HEK293 (cell line): ENCODE data around the gene TBCE.

ENCODE experiments used
- CTCF ChIA-PET: fragments of 350-600 bp; formaldehyde crosslinking; extraction: SDS; loops from one replicate; lab custom pipeline; 2021; ENCODE audit warnings: antibody characterized with exemption; lab: Yijun Ruan, JAX
- POLR2A ChIA-PET: fragments of 300-600 bp; formaldehyde crosslinking; extraction: SDS; loops from one replicate; lab custom pipeline; 2020; ENCODE audit warnings: antibody characterized with exemption, inconsistent platforms; lab: Yijun Ruan, JAX
- H3K27ac ChIP-seq: fragments of 200-500 bp; sonication (Bioruptor generic); 2 replicates; pipeline ENCODE4 v1.5.1; 2014; ENCODE audit warnings: low read depth, low read length, control low read depth, inconsistent platforms; ENCODE audit errors: extremely low read depth
- H3K36me3 ChIP-seq, 2 experiments: fragments of 200-500 bp in 1 of 2; sonication (Bioruptor generic) in 1 of 2; 1 replicate in 1 of 2; 2 replicates in 1 of 2; pipeline ENCODE4 v1.5.1; 2014 to 2017; ENCODE audit warnings: inconsistent platforms in 2 of 2, low read length in 2 of 2; ENCODE audit not compliant: control insufficient read depth in 2 of 2, insufficient read depth in 1 of 2
- H3K4me1 ChIP-seq: fragments of 200-500 bp; sonication (Bioruptor generic); 2 replicates; pipeline ENCODE4 v1.5.1; 2014; ENCODE audit warnings: mild to moderate bottlenecking, low read length, inconsistent platforms; ENCODE audit not compliant: control insufficient read depth, insufficient read depth
- H3K4me3 ChIP-seq: 2 replicates; pipeline ENCODE4 v1.5.1; 2011; ENCODE audit warnings: low read depth, mild to moderate bottlenecking, control low read depth, low read length, moderate library complexity
- H3K9me3 ChIP-seq: fragments of 200-500 bp; sonication (Bioruptor generic); 2 replicates; pipeline ENCODE4 v1.5.1; 2014; ENCODE audit warnings: low read depth, low read length, inconsistent platforms; ENCODE audit not compliant: control insufficient read depth, insufficient read depth
- ATF2 ChIP-seq: fragments of 450-650 bp; formaldehyde crosslinking; IDR thresholded peaks from 2 replicates; pipeline ENCODE4 v1.5.1; 2016; ENCODE audit warnings: missing biosample characterization, missing genetic modification characterization, low read depth
- BCL11A ChIP-seq: fragments of 450-650 bp; formaldehyde crosslinking; IDR thresholded peaks from 2 replicates; pipeline ENCODE4 v1.5.1; 2016; ENCODE audit warnings: low read depth, missing biosample characterization, missing genetic modification characterization
- GFI1B ChIP-seq: fragments of 450-650 bp; formaldehyde crosslinking; IDR thresholded peaks from 2 replicates; pipeline ENCODE4 v1.5.1; 2016; ENCODE audit warnings: missing biosample characterization, missing genetic modification characterization
- GLIS1 ChIP-seq: fragments of 450-650 bp; formaldehyde crosslinking; IDR thresholded peaks from 2 replicates; pipeline ENCODE4 v1.5.1; 2016; ENCODE audit warnings: missing biosample characterization, missing genetic modification characterization
- GLIS2 ChIP-seq: fragments of 450-650 bp; formaldehyde crosslinking; IDR thresholded peaks from 2 replicates; pipeline ENCODE4 v1.5.1; 2016; ENCODE audit warnings: missing biosample characterization, missing genetic modification characterization
- INSM2 ChIP-seq: fragments of 450-650 bp; formaldehyde crosslinking; IDR thresholded peaks from 2 replicates; pipeline ENCODE4 v1.5.1; 2016; ENCODE audit warnings: missing biosample characterization, missing genetic modification characterization
- KLF10 ChIP-seq: fragments of 450-650 bp; IDR thresholded peaks from 2 replicates; pipeline ENCODE4 v1.5.1; 2018; ENCODE audit warnings: missing biosample characterization, mild to moderate bottlenecking, missing genetic modification characterization
- MEIS1 ChIP-seq: sonication (generic); formaldehyde crosslinking; IDR thresholded peaks from 2 replicates; pipeline ENCODE4 v1.8.1; 2022; ENCODE audit warnings: missing genetic modification reagents, mild to moderate bottlenecking, borderline replicate concordance
- ZBTB10 ChIP-seq: fragments of 450-650 bp; formaldehyde crosslinking; IDR thresholded peaks from 2 replicates; pipeline ENCODE4 v1.5.1; 2016; ENCODE audit warnings: missing biosample characterization, missing genetic modification characterization
- ZBTB17 ChIP-seq: fragments of 450-650 bp; formaldehyde crosslinking; IDR thresholded peaks from 2 replicates; pipeline ENCODE4 v1.5.1; 2016; ENCODE audit warnings: missing biosample characterization, missing genetic modification characterization
- ZBTB20 ChIP-seq: fragments of 450-650 bp; formaldehyde crosslinking; IDR thresholded peaks from 2 replicates; pipeline ENCODE4 v1.5.1; 2016; ENCODE audit warnings: missing biosample characterization, missing genetic modification characterization
- ZBTB44 ChIP-seq: fragments of 450-650 bp; IDR thresholded peaks from 2 replicates; pipeline ENCODE4 v1.5.1; 2018; ENCODE audit warnings: missing biosample characterization, mild to moderate bottlenecking, missing genetic modification characterization
- ZBTB48 ChIP-seq: fragments of 450-650 bp; formaldehyde crosslinking; IDR thresholded peaks from 2 replicates; pipeline ENCODE4 v1.5.1; 2016; ENCODE audit warnings: missing biosample characterization, missing genetic modification characterization
- ZEB2 ChIP-seq: fragments of 450-650 bp; formaldehyde crosslinking; IDR thresholded peaks from 2 replicates; pipeline ENCODE4 v1.5.1; 2016; ENCODE audit warnings: missing biosample characterization, missing genetic modification characterization
- ZFP37 ChIP-seq: fragments of 450-650 bp; formaldehyde crosslinking; IDR thresholded peaks from 2 replicates; pipeline ENCODE4 v1.5.1; 2016; ENCODE audit warnings: missing biosample characterization, missing genetic modification characterization
- ZNF23 ChIP-seq: fragments of 450-650 bp; formaldehyde crosslinking; IDR thresholded peaks from 2 replicates; pipeline ENCODE4 v1.5.1; 2016; ENCODE audit warnings: missing biosample characterization, missing genetic modification characterization, borderline replicate concordance
- ZNF24 ChIP-seq: fragments of 450-650 bp; formaldehyde crosslinking; IDR thresholded peaks from 2 replicates; pipeline ENCODE4 v1.5.1; 2016; ENCODE audit warnings: missing biosample characterization, missing genetic modification characterization
- ZNF335 ChIP-seq: fragments of 450-650 bp; formaldehyde crosslinking; conservative IDR thresholded peaks from 2 replicates; pipeline ENCODE4 v1.5.1; 2016; ENCODE audit warnings: missing biosample characterization, missing genetic modification characterization
- ZNF501 ChIP-seq: fragments of 450-650 bp; formaldehyde crosslinking; IDR thresholded peaks from 2 replicates; pipeline ENCODE4 v1.5.1; 2016; ENCODE audit warnings: missing biosample characterization, missing genetic modification characterization
- ZNF518A ChIP-seq: fragments of 450-650 bp; formaldehyde crosslinking; conservative IDR thresholded peaks from 2 replicates; pipeline ENCODE4 v1.5.1; 2016; ENCODE audit warnings: low read depth, missing biosample characterization, missing genetic modification characterization
- ZNF561 ChIP-seq: fragments of 450-650 bp; IDR thresholded peaks from 2 replicates; pipeline ENCODE4 v1.5.1; 2018; ENCODE audit warnings: missing biosample characterization, missing genetic modification characterization, borderline replicate concordance
- ZNF600 ChIP-seq: fragments of 450-650 bp; formaldehyde crosslinking; IDR thresholded peaks from 2 replicates; pipeline ENCODE4 v1.5.1; 2016; ENCODE audit warnings: missing biosample characterization, missing genetic modification characterization
- ZNF621 ChIP-seq: fragments of 450-650 bp; formaldehyde crosslinking; IDR thresholded peaks from 2 replicates; pipeline ENCODE4 v1.5.1; 2017; ENCODE audit warnings: missing biosample characterization, missing genetic modification characterization
- ZXDB ChIP-seq: fragments of 450-650 bp; formaldehyde crosslinking; IDR thresholded peaks from 2 replicates; pipeline ENCODE4 v1.5.1; 2016; ENCODE audit warnings: missing biosample characterization, missing genetic modification characterization

TBCE gene

GRCh38 chr1:235326719-235327558 is 40.3 kb upstream of the TBCE start:
- ChIA-PET CTCF (interaction anchor here (0.8 to 3.4 kb wide), 2 partner anchors 68 to 90 kb away, joined by 3 to 23 read pairs; no protein-coding TSS in a partner anchor), POLR2A (interaction anchor here (0.6 to 1.2 kb wide), 4 partner anchors 24 to 71 kb away, joined by 3 to 6 read pairs (median 3); partner anchors contain the start of gene TBCE)
- Histone ChIP-seq H3K27ac (peak overlapping the region; percentile 95), H3K9me3 (no peaks in the 10 kb centered on the region), H3K4me3 (peak overlapping the region; percentile 97), H3K36me3 (peaks cover 9 to 26% of the 10 kb centered on the region in 2 experiments), H3K4me1 (peaks cover 35% of the 10 kb centered on the region)
- TF ChIP-seq ZNF23 (tag by site-specific recombination): no peak
- peak; percentile 32; the same call in 1 of the 2 replicates for TF ChIP-seq MEIS1 (CRISPR knock-in tag)
- peak; percentile 12; the same call in 1 of the 2 replicates for TF ChIP-seq BCL11A (tag by site-specific recombination)
- peak; percentile 90 for TF ChIP-seq ZBTB20 (tag by site-specific recombination)
- TF ChIP-seq ZBTB48 (tag by site-specific recombination): peak; percentile 52; the same call in 1 of the 2 replicates
- TF ChIP-seq INSM2 (tag by site-specific recombination): 0 out of 2 replicates have a peak, but pooled peaks have one; percentile 32
- peak; percentile 84 for TF ChIP-seq ZNF335 (tag by site-specific recombination)
- TF ChIP-seq ZBTB10: no peak
- 0 out of 2 replicates have a peak, but pooled peaks have one; percentile 26 for TF ChIP-seq ZNF518A (tag by site-specific recombination)
- 0 out of 2 replicates have a peak, but pooled peaks have one; percentile 54 for TF ChIP-seq ZNF501 (tag by site-specific recombination)
- peak; percentile 73; the same call in 1 of the 2 replicates for TF ChIP-seq ATF2 (tag by site-specific recombination)
- peak; percentile 87 for TF ChIP-seq ZNF600
- peak; percentile 43; the same call in 1 of the 2 replicates for TF ChIP-seq ZXDB (tag by site-specific recombination)
- peak; percentile 82 for TF ChIP-seq ZBTB17 (tag by site-specific recombination)
- peak; percentile 44; the same call in 1 of the 2 replicates for TF ChIP-seq ZNF561 (tag by site-specific recombination)
- peak; percentile 76 for TF ChIP-seq ZEB2 (tag by site-specific recombination)
- TF ChIP-seq GLIS1: peak; percentile 75
- TF ChIP-seq KLF10 (tag by site-specific recombination): 0 out of 2 replicates have a peak, but pooled peaks have one; percentile 13
- TF ChIP-seq GFI1B (tag by site-specific recombination): no peak
- TF ChIP-seq ZNF24 (tag by site-specific recombination): 0 out of 2 replicates have a peak, but pooled peaks have one; percentile 40
- TF ChIP-seq ZNF621 (tag by site-specific recombination): no peak
- TF ChIP-seq ZBTB44 (tag by site-specific recombination): peak; percentile 43; the same call in 1 of the 2 replicates
- 0 out of 2 replicates have a peak, but pooled peaks have one; percentile 59 for TF ChIP-seq ZFP37 (tag by site-specific recombination)
- peak; percentile 54 for TF ChIP-seq GLIS2
